A549 treated with Mapracorat at 1 μM for 4 hours (cell line): ENCODE data around the gene FXYD3. TPM values are rescaled to one million over a fixed set of nuclear protein-coding genes. Genes with fewer than 3 reads are reported as not detected.

Experiments used
- total RNA-seq: library from RNA; stranded (reverse); fragments of 200-300 nt; extraction: Qiagen RNA extraction; gene quantifications from 5 replicates; pipeline ENCODE4 v1.2.3, GENCODE V29; 2022

Gene FXYD3, protein sequence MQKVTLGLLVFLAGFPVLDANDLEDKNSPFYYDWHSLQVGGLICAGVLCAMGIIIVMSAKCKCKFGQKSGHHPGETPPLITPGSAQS
- total RNA-seq: 0.26 to 0.58 TPM (median 0.36 TPM) in 5 replicates

DNA sequence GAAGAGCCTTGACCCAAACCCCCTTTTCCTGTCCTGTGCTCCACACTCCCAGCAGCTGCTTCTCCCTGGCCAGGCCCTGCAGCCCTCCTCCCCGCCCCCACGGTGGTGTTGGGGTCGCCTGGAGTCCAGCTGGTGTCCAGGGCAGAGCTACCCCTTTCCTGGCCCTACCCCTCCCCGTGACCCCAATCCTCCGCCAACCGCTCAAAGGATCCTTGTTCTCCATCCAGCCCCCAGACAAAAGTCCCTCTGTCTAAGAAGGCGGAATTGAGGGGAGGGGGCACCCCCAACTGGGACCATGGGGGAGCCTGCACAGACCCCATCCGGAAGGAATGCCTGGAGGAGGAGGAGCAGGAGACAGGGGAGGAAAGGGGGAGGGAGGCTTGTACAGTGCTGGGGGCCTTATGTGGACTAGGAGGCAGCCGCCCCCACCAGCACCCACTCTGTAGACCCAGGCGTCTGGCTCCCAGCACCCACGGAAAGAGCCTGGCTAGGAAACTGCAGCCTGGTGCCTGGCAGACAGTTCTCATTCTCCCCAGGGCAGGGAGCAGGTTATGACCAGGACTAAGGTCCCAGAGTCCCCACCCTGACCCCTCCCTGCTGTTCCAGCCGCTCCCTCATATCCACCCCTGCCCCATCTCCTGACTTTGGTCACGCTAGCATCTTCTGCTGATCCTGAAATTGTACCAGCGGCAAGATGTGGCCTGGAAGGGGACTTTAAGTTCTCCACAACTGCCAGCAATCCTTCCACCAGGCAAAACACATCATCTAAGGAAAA, at the start of gene FXYD3:
Gene FXYD3, plus strand, starts transcription at position 647 of the 775 bp plus-strand sequence. CDS start 3,554 bp downstream, outside the sequence.

DNA sequence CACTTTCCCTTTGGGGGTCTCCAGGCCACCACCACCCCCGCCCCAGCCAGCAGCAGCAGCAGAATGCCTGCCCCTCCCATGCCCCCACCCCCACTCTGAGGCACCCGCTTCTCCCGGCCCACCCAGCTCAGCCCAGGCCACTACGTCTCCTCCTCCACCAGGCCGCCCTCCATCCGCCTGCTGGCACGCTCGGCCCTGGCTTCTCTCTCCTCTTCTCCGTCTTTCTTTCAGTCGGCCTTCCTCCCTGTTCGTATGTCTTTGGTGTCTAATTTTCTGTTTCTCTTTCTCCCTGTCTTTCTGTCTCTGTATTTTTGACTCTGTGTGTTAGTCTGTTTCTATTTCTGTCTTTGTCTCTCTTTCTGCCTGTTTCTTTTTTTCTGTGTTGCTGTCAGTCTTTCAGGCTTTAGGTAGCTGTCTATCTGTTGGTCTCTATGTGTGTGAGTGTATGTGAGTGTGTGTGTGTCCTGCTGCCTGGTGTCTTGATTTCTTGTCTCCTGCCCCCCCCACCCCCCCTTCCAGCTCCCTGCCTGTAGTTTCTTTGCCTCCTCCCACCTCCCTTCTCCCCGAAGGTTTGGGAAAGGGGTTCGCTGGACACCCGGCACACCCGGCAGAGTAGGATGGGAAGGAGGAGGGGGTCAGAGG, 19.1 kb downstream of the FXYD3 start, which contains the start of gene LGI4:
Gene LGI4, minus strand, starts transcription at position 459 of the 642 bp plus-strand sequence. Its CDS starts 379 bp downstream, at position 80.

DNA sequence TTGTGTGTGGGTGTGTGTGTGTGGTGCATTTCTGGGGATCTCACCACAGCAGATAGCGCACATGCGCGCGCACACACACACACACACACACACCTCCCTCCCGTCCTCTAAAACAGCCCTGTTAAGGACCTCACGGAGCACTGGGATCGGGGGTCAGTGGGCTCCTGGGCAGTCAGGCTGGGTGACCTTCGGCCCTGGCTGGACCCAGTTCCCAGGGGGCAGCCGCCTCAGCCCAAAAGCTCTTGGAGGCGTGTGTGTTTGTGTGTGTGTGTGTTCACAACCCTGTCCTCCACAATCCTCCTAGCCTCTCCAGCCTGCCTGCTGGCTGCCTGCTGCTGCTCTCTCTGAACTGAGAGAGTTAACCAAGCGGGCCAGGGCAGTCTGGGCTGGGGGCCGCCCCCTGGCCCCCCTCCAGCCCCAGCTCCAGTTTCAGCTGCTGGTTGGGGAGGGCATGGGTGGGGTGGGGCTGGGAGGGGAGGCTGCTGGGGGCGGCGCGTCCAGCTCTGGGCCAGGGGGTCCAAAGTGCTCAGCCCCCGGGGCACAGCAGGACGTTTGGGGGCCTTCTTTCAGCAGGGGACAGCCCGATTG, 22.8 kb downstream of the FXYD3 start, which contains the start of gene FXYD1:
Gene FXYD1, plus strand, starts transcription at position 520 of the 588 bp plus-strand sequence. CDS start 1,256 bp downstream, outside the sequence.

DNA sequence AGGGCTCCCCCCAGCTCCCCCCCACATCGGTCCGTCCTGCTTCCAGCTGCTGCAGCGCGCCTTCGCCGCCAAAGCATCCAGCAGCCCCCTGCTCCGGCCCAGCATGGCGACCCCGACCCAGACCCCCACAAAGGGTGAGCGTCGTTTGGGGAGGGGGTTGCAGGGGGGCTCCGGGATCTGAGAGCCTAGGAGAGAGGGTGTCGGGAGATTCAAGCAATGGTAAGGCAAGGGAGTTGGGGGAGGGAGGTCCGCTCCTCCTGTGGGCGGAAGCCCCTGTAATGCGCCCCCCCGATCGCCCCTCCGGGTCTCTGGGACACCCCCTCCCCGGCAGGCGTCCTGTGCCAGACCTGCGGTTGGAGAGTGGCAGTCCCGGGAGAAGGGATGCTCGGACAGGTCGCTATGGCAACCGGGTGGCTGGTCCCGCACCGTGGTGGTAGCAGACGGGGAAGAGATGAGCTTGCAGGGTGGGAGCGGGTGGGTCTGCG, 27.6 kb downstream of the FXYD3 start, which contains the start of gene FXYD7:
Gene FXYD7, plus strand, starts transcription at position 25 of the 485 bp plus-strand sequence. Its CDS starts 79 bp downstream, at position 104.

DNA sequence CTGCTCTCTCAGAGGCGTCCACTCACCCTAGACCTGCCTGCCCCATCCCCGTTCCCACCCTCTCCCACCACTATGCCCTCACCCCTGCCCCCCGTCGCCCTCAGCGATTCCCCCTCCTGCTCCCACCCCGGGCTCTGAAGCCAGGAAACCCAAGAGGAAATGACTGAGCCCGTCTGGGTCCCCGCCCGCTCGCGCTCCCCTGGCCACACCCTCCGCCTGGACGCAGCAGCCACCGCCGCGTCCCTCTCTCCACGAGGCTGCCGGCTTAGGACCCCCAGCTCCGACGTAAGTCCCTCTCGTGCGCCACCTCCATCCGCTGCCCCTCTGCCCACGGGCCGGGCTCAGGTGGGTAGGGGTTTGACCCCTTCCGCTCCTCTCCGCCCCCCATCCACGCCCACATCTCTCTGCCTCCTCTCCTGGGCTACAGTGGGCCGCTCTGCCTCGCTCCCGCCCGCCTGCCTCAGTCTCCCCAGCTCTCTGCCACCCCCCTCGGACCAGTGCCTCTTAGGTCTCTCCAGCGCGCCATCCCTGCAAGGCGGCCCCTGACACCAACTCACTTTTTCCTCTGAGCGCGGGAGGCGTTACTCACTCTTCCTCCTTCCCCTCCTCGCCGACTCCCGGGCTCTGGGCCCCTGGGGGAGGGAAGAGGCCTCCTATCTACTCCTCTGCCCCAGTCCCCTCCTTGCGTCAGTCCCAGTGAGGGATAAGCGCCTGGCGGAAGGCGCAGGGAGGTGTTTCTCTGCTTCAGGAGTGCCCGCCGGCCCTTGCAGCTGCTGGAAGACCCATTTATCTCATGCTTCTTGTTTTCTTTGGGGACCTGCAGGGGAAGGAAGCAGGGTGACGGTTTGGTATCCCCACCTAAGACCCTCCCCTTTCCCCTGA, 39.1 kb downstream of the FXYD3 start, which contains the start of gene FXYD5:
Gene FXYD5, plus strand, starts transcription at position 211 of the 882 bp plus-strand sequence. CDS start 816 bp downstream, outside the sequence.

Other genes starting within 250 kb of the FXYD3 start
- 4.1 to 6.4 TPM (median 5.0 TPM) in 5 replicates for gene ZNF30, start 188.9 kb upstream of the FXYD3 start, total RNA-seq
- gene ZNF792, start 151.6 kb upstream of the FXYD3 start, total RNA-seq: 1.4 to 2.0 TPM (median 1.8 TPM) in 5 replicates
- 139 to 157 TPM (median 147 TPM) in 5 replicates for gene GRAMD1A, start 115.5 kb upstream of the FXYD3 start, total RNA-seq
- gene SCN1B, start 85.4 kb upstream of the FXYD3 start, total RNA-seq: 12.5 to 22.6 TPM (median 19.5 TPM) in 5 replicates
- gene HPN, start 74.1 kb upstream of the FXYD3 start, total RNA-seq: 0.09 to 0.37 TPM (median 0.10 TPM) in 3 of 5 replicates, not detected in the others
- 0.08 to 0.30 TPM (median 0.17 TPM) in 5 replicates for gene LGI4, start 19.2 kb downstream of the FXYD3 start, total RNA-seq
- 0.39 to 0.65 TPM (median 0.45 TPM) in 4 of 5 replicates, not detected in the other for gene FXYD1, start 23.0 kb downstream of the FXYD3 start, total RNA-seq
- gene FXYD7, start 27.4 kb downstream of the FXYD3 start, total RNA-seq: 0.28 to 0.65 TPM (median 0.36 TPM) in 3 of 5 replicates, not detected in the others
- gene FXYD5, start 38.9 kb downstream of the FXYD3 start, total RNA-seq: 196 to 227 TPM (median 204 TPM) in 5 replicates
- gene FAM187B, start 112.9 kb downstream of the FXYD3 start, total RNA-seq: not detected in 5 replicates
- gene LSR, start 133.2 kb downstream of the FXYD3 start, total RNA-seq: 7.5 to 13.2 TPM (median 10.2 TPM) in 5 replicates
- 129 to 167 TPM (median 147 TPM) in 5 replicates for gene USF2, start 153.1 kb downstream of the FXYD3 start, total RNA-seq
- gene HAMP, start 166.7 kb downstream of the FXYD3 start, total RNA-seq: 0.34 TPM in 1 of 5 replicates, not detected in the others
- gene MAG, start 176.3 kb downstream of the FXYD3 start, total RNA-seq: not detected in 5 replicates
- gene CD22, start 213.4 kb downstream of the FXYD3 start, total RNA-seq: 0.85 to 1.8 TPM (median 0.98 TPM) in 5 replicates
- gene FFAR1, start 232.1 kb downstream of the FXYD3 start, total RNA-seq: not detected in 5 replicates
- 0.09 TPM in 1 of 5 replicates, not detected in the others for gene FFAR3, start 242.6 kb downstream of the FXYD3 start, total RNA-seq